ENCODE data around the gene CLEC4A. TPM values are rescaled to one million over a fixed set of nuclear protein-coding genes. Genes with fewer than 3 reads are reported as not detected.

Gene CLEC4A
- polyA plus RNA-seq, 4 donors: 1.4 to 2.3 (median 1.9) TPM

Other genes starting within 250 kb of the CLEC4A start
- 10 to 100 TPM; 15.1 to 19.6 (median 17.0) TPM for gene SLC2A3, start 187.4 kb upstream of the CLEC4A start, polyA plus RNA-seq (ENCODE audit: insufficient read length in 4 of 4)
- 10 to 100 TPM; 20.1 to 27.1 (median 23.0) TPM for gene FOXJ2, start 90.9 kb upstream of the CLEC4A start, polyA plus RNA-seq (ENCODE audit: insufficient read length in 4 of 4)
- 1 to 10 TPM; 2.3 to 4.0 (median 3.7) TPM for gene C3AR1, start 57.3 kb upstream of the CLEC4A start, polyA plus RNA-seq (ENCODE audit: insufficient read length in 4 of 4)
- gene NECAP1, start 41.3 kb upstream of the CLEC4A start, polyA plus RNA-seq (ENCODE audit: insufficient read length in 4 of 4): 10 to 100 TPM; 27.8 to 35.9 (median 33.9) TPM
- under 1 TPM in 1 of 4 donors, not detected in 3; 0.04 TPM for gene ZNF705A, start 33.4 kb downstream of the CLEC4A start, polyA plus RNA-seq (ENCODE audit: insufficient read length in 4 of 4)
- 1 to 10 TPM; 1.1 to 1.7 (median 1.3) TPM for gene FAM90A1, start 104.0 kb downstream of the CLEC4A start, polyA plus RNA-seq (ENCODE audit: insufficient read length in 4 of 4)